GM23338 (cell line): ENCODE results near the gene BMS1. TPM values are rescaled to one million over a fixed set of nuclear protein-coding genes. Genes with fewer than 3 reads are reported as not detected.

Source experiments
- ATAC-seq: fragments of 200-7000 bp; cut with Tn5 transposase; 3 replicates; pipeline ENCODE4 v1.9.1; 2020
- DNase-seq: peaks from one replicate; pipeline ENCODE4 v3.0.0-alpha.2; 2015; ENCODE audit warnings: low spot score
- H2AFZ ChIP-seq: fragments of 200-600 bp; sonication (generic); 2 replicates; pipeline ENCODE4 v1.8.0; 2016; ENCODE audit warnings: antibody characterized with exemption, mild to moderate bottlenecking, moderate library complexity
- H3F3A ChIP-seq: fragments of 200-600 bp; sonication (generic); replicated peaks from 2 replicates; pipeline ENCODE4 v1.8.0; 2017; ENCODE audit warnings: antibody characterized with exemption, mixed run types, low read depth
- H3K27ac ChIP-seq: fragments of 200-600 bp; sonication (generic); 2 replicates; pipeline ENCODE4 v1.6.1; 2016; ENCODE audit warnings: low read depth
- H3K27me3 ChIP-seq: fragments of 200-600 bp; sonication (generic); 2 replicates; pipeline ENCODE4 v1.8.0; 2016; ENCODE audit warnings: mild to moderate bottlenecking, mixed run types, moderate library complexity; ENCODE audit not compliant: insufficient read depth
- H3K36me3 ChIP-seq: fragments of 200-600 bp; sonication (generic); 2 replicates; pipeline ENCODE4 v1.8.0; 2016; ENCODE audit warnings: mild to moderate bottlenecking; ENCODE audit not compliant: insufficient read depth
- H3K4me1 ChIP-seq: fragments of 200-600 bp; sonication (generic); 2 replicates; pipeline ENCODE4 v1.8.0; 2016; ENCODE audit warnings: mild to moderate bottlenecking, moderate library complexity; ENCODE audit not compliant: insufficient read depth
- H3K4me2 ChIP-seq: fragments of 200-600 bp; sonication (generic); 2 replicates; pipeline ENCODE4 v1.7.1; 2017; ENCODE audit warnings: mixed run types
- H3K4me3 ChIP-seq: fragments of 200-600 bp; sonication (generic); 2 replicates; pipeline ENCODE4 v1.6.1; 2016; ENCODE audit warnings: mixed run types
- H3K79me2 ChIP-seq: fragments of 200-600 bp; sonication (generic); replicated peaks from 2 replicates; pipeline ENCODE4 v1.8.0; 2017; ENCODE audit warnings: mild to moderate bottlenecking; ENCODE audit not compliant: insufficient read depth
- H3K9me2 ChIP-seq: fragments of 200-600 bp; sonication (generic); 2 replicates; pipeline ENCODE4 v1.8.0; 2017; ENCODE audit not compliant: insufficient read depth
- H4K20me1 ChIP-seq: fragments of 200-600 bp; sonication (generic); replicated peaks from 2 replicates; pipeline ENCODE4 v1.8.0; 2017; ENCODE audit warnings: mild to moderate bottlenecking; ENCODE audit not compliant: insufficient read depth
- H3K27ac Mint-ChIP-seq: 2 replicates; pipeline ENCODE4 v1.8.0; 2020; ENCODE audit warnings: inconsistent platforms, mild to moderate bottlenecking, moderate library complexity, mixed read lengths
- H3K27me3 Mint-ChIP-seq: 3 replicates; pipeline ENCODE4 v1.8.0; 2022; ENCODE audit warnings: low read depth, mild to moderate bottlenecking, moderate library complexity, mixed read lengths, inconsistent platforms; ENCODE audit not compliant: insufficient read depth, poor library complexity
- H3K36me3 Mint-ChIP-seq: 3 replicates; pipeline ENCODE4 v1.8.0; 2021; ENCODE audit warnings: low read depth, mild to moderate bottlenecking, inconsistent platforms, moderate library complexity, mixed read lengths
- H3K4me1 Mint-ChIP-seq: 3 replicates; pipeline ENCODE4 v1.8.0; 2020; ENCODE audit warnings: mild to moderate bottlenecking, inconsistent platforms, mixed read lengths
- H3K4me3 Mint-ChIP-seq: 3 replicates; pipeline ENCODE4 v1.8.0; 2021; ENCODE audit warnings: moderate library complexity, mild to moderate bottlenecking, inconsistent platforms, mixed read lengths
- H3K9me3 Mint-ChIP-seq: 3 replicates; pipeline ENCODE4 v1.8.0; 2020; ENCODE audit warnings: moderate library complexity, mild to moderate bottlenecking, inconsistent platforms, mixed read lengths
- CREB1 ChIP-seq: fragments of 250-450 bp; sonication (Bioruptor Pico); IDR thresholded peaks from 2 replicates; pipeline ENCODE4 v1.5.0; 2020; ENCODE audit warnings: low read depth, mild to moderate bottlenecking, moderate library complexity
- ETS1 ChIP-seq: IDR thresholded peaks from 2 replicates; pipeline ENCODE4 v1.6.1; 2016; ENCODE audit warnings: antibody characterized with exemption
- EZH2 ChIP-seq: fragments of 200-600 bp; sonication (generic); IDR thresholded peaks from one replicate; pipeline ENCODE4 v1.8.0; 2017; ENCODE audit warnings: antibody characterized with exemption, mild to moderate bottlenecking, low read depth; ENCODE audit not compliant: unreplicated experiment
- EZH2phosphoT487 ChIP-seq: fragments of 200-600 bp; sonication (generic); IDR thresholded peaks from one replicate; pipeline ENCODE4 v1.8.1; 2018; ENCODE audit warnings: antibody characterized with exemption; ENCODE audit not compliant: unreplicated experiment
- JUNB ChIP-seq: IDR thresholded peaks from one replicate; pipeline ENCODE4 v1.6.1; 2016; ENCODE audit warnings: antibody characterized with exemption; ENCODE audit not compliant: unreplicated experiment
- NANOG ChIP-seq: IDR thresholded peaks from 2 replicates; pipeline ENCODE4 v1.6.1; 2016; ENCODE audit warnings: antibody characterized with exemption, borderline replicate concordance
- POLR2AphosphoS5 ChIP-seq: IDR thresholded peaks from 2 replicates; pipeline ENCODE4 v1.6.1; 2016; ENCODE audit warnings: antibody characterized with exemption, low read depth
- STAT1 ChIP-seq: IDR thresholded peaks from one replicate; pipeline ENCODE4 v1.6.1; 2016; ENCODE audit warnings: antibody characterized with exemption; ENCODE audit not compliant: unreplicated experiment
- ZNF114 ChIP-seq: fragments of 250-450 bp; sonication (Bioruptor Pico); IDR thresholded peaks from 2 replicates; pipeline ENCODE4 v1.5.0; 2020; ENCODE audit warnings: mild to moderate bottlenecking, moderate library complexity
- ZNF331 ChIP-seq: fragments of 250-450 bp; sonication (Bioruptor Pico); IDR thresholded peaks from 2 replicates; pipeline ENCODE4 v1.5.0; 2020; ENCODE audit warnings: low read depth, mild to moderate bottlenecking, moderate library complexity
- ZNF462 ChIP-seq: fragments of 250-450 bp; sonication (Bioruptor Pico); IDR thresholded peaks from 2 replicates; pipeline ENCODE4 v1.5.0; 2020; ENCODE audit warnings: mild to moderate bottlenecking, moderate library complexity
- polyA plus RNA-seq: library from polyadenylated mRNA; unstranded; fragments of >200 nt; fragmentation: Nextera tagmentation; extraction: Ambion mirVana; gene quantifications from 2 replicates; pipeline ENCODE4 v1.2.1, GENCODE V29; 2016
- total RNA-seq: library from RNA; depleted of rRNA; stranded (reverse); fragments of >200 nt; shearing (Covaris generic); gene quantifications from 2 replicates; pipeline ENCODE4 v1.2.3, GENCODE V29; 2014
- TF ChIP-seq, protein P1 (sequence below): IDR thresholded peaks from one replicate; pipeline ENCODE4 v1.6.1; 2018; ENCODE audit warnings: antibody characterized with exemption; ENCODE audit not compliant: unreplicated experiment
- TF ChIP-seq, protein P2 (sequence below), 2 experiments: fragments of 200-600 bp in 1 of 2; sonication (generic) in 1 of 2; conservative IDR thresholded peaks; 2 replicates each; pipeline versions ENCODE4 v1.5.1 to v1.6.1; 2016 to 2017; ENCODE audit warnings: antibody characterized with exemption in 2 of 2, low read depth in 2 of 2, mild to moderate bottlenecking in 2 of 2, moderate library complexity in 1 of 2

The BMS1 gene
- total and polyA plus RNA-seq, 2 experiments from 2014 or later, result 26.4 to 37.7 TPM

GRCh38 chr10:42767906-42768305 is 14.7 kb upstream of the BMS1 start:
- peaks cover 4% of the 10 kb centered on the region; the same call in 1 of the 3 replicates for H3K36me3 Mint-ChIP-seq
- DNase-seq (no peak), ATAC-seq (no peak)
- no peak overlapping the region for H3K27ac Mint-ChIP-seq
- H3K27me3 Mint-ChIP-seq, result no peaks in the 10 kb centered on the region
- Histone ChIP-seq H3K79me2 (no peaks in the 10 kb centered on the region), H3K27me3 (no peaks in the 10 kb centered on the region), H3F3A (no peaks in the 10 kb centered on the region), H3K27ac (no peak overlapping the region), H3K4me3 (no peak overlapping the region), H3K36me3 (no peaks in the 10 kb centered on the region), H3K4me2 (no peak overlapping the region), H3K4me1 (no peaks in the 10 kb centered on the region), H4K20me1 (no peaks in the 10 kb centered on the region), H3K9me2 (no peaks in the 10 kb centered on the region), H2AFZ (no peak overlapping the region)
- TF ChIP-seq CREB1 (CRISPR knock-in tag) (no peak), EZH2 (no peak), ZNF331 (CRISPR knock-in tag) (no peak), ETS1 (no peak), POLR2AphosphoS5 (no peak), EZH2phosphoT487 (no peak), ZNF114 (CRISPR knock-in tag) (no peak), STAT1 (no peak), ZNF462 (CRISPR knock-in tag) (no peak), NANOG (no peak), JUNB (no peak)
- TF ChIP-seq, protein P1, sequence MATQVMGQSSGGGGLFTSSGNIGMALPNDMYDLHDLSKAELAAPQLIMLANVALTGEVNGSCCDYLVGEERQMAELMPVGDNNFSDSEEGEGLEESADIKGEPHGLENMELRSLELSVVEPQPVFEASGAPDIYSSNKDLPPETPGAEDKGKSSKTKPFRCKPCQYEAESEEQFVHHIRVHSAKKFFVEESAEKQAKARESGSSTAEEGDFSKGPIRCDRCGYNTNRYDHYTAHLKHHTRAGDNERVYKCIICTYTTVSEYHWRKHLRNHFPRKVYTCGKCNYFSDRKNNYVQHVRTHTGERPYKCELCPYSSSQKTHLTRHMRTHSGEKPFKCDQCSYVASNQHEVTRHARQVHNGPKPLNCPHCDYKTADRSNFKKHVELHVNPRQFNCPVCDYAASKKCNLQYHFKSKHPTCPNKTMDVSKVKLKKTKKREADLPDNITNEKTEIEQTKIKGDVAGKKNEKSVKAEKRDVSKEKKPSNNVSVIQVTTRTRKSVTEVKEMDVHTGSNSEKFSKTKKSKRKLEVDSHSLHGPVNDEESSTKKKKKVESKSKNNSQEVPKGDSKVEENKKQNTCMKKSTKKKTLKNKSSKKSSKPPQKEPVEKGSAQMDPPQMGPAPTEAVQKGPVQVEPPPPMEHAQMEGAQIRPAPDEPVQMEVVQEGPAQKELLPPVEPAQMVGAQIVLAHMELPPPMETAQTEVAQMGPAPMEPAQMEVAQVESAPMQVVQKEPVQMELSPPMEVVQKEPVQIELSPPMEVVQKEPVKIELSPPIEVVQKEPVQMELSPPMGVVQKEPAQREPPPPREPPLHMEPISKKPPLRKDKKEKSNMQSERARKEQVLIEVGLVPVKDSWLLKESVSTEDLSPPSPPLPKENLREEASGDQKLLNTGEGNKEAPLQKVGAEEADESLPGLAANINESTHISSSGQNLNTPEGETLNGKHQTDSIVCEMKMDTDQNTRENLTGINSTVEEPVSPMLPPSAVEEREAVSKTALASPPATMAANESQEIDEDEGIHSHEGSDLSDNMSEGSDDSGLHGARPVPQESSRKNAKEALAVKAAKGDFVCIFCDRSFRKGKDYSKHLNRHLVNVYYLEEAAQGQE, result no peak
- TF ChIP-seq, protein P2, sequence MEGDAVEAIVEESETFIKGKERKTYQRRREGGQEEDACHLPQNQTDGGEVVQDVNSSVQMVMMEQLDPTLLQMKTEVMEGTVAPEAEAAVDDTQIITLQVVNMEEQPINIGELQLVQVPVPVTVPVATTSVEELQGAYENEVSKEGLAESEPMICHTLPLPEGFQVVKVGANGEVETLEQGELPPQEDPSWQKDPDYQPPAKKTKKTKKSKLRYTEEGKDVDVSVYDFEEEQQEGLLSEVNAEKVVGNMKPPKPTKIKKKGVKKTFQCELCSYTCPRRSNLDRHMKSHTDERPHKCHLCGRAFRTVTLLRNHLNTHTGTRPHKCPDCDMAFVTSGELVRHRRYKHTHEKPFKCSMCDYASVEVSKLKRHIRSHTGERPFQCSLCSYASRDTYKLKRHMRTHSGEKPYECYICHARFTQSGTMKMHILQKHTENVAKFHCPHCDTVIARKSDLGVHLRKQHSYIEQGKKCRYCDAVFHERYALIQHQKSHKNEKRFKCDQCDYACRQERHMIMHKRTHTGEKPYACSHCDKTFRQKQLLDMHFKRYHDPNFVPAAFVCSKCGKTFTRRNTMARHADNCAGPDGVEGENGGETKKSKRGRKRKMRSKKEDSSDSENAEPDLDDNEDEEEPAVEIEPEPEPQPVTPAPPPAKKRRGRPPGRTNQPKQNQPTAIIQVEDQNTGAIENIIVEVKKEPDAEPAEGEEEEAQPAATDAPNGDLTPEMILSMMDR (conservative IDR thresholded peaks at IDR 0.05; ENCODE audit: low read depth in 2 of 2), result no peak
- H3K4me3 Mint-ChIP-seq, result no peak overlapping the region
- H3K4me1 Mint-ChIP-seq, result no peaks in the 10 kb centered on the region
- H3K9me3 Mint-ChIP-seq, result peaks cover 66% of the 10 kb centered on the region
